Lower leg skin (tissue), 4 donors: ENCODE measurements around the gene KSR2. TPM values are rescaled to one million over a fixed set of nuclear protein-coding genes. Genes with fewer than 3 reads are reported as not detected.

Experiments used
- DNase-seq, 2 donors: peaks; one replicate each; pipeline ENCODE4 v3.0.0-alpha.2; 2019; ENCODE audit warnings: low spot score in 2 of 2
- H3K4me3 ChIP-seq: fragments of 200-600 bp; sonication (generic); 2 replicates; pipeline ENCODE4 v1.5.1; 2017; ENCODE audit warnings: mild to moderate bottlenecking, low read depth; ENCODE audit not compliant: poor library complexity, severe bottlenecking
- POLR2A ChIP-seq, 2 donors: fragments of 450-650 bp; IDR thresholded peaks; one replicate each; pipeline ENCODE4 v1.6.1; 2016 to 2017; ENCODE audit warnings: antibody characterized with exemption in 2 of 2, mild to moderate bottlenecking in 1 of 2, moderate library complexity in 1 of 2
- WGBS, 2 donors: methylation state at CpG; one replicate each; pipeline ENCODE4 v1.1.5; 2018; 5-methylcytosine and 5-hydroxymethylcytosine counted together
- intact Hi-C: fragments of 100-400 bp; cut with DNase I; formaldehyde crosslinking; loops from one replicate; pipeline ENCODE4 v1.15.0; 2023; ENCODE audit warnings: low total_unique reads
- total RNA-seq, 4 donors: library from RNA; depleted of rRNA; stranded (reverse); fragments of >200 nt; gene quantifications; one replicate each; pipeline ENCODE4 v1.1.0, GENCODE V29; 2016
- TF ChIP-seq, protein P1 (sequence below), 3 donors: fragments of 450-650 bp; IDR thresholded peaks; one replicate each; pipeline ENCODE4 v1.5.1; 2016; ENCODE audit warnings: antibody characterized with exemption in 3 of 3, mild to moderate bottlenecking in 3 of 3, moderate library complexity in 2 of 3

The KSR2 gene
- total RNA-seq, 4 donors from 2014 or later: 0.17 to 0.84 (median 0.35) TPM

DNA sequence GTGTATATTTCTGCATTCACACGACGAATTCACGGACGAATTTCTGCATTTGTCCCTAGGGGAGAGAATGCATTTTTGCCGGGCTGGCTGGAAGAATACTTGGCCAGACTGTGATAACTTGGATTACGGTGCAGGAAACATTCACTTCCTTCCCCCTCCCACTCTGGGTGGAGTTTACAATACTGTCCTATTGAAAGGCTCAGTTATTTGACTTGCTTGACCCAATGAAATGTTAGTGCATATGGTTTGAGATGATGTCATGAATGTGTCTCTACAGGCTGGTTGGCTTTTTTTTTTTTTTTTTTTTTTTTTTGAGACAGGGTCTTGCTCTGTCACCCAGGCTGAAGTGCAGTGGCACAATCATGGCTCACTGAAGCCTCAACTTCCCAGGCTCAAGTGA lies 516.7 kb downstream of the KSR2 start:
- intact Hi-C loops: no loop called here
- no peak overlapping the region for H3K4me3 ChIP-seq
- WGBS, 2 donors: 40 to 45% methylated on average over 6 of the region's 6 CpGs
- no peak for TF ChIP-seq POLR2A (IDR thresholded peaks at IDR 0.05)
- TF ChIP-seq, protein P1, sequence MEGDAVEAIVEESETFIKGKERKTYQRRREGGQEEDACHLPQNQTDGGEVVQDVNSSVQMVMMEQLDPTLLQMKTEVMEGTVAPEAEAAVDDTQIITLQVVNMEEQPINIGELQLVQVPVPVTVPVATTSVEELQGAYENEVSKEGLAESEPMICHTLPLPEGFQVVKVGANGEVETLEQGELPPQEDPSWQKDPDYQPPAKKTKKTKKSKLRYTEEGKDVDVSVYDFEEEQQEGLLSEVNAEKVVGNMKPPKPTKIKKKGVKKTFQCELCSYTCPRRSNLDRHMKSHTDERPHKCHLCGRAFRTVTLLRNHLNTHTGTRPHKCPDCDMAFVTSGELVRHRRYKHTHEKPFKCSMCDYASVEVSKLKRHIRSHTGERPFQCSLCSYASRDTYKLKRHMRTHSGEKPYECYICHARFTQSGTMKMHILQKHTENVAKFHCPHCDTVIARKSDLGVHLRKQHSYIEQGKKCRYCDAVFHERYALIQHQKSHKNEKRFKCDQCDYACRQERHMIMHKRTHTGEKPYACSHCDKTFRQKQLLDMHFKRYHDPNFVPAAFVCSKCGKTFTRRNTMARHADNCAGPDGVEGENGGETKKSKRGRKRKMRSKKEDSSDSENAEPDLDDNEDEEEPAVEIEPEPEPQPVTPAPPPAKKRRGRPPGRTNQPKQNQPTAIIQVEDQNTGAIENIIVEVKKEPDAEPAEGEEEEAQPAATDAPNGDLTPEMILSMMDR (IDR thresholded peaks at IDR 0.05): no peak
- no peak for DNase-seq

DNA sequence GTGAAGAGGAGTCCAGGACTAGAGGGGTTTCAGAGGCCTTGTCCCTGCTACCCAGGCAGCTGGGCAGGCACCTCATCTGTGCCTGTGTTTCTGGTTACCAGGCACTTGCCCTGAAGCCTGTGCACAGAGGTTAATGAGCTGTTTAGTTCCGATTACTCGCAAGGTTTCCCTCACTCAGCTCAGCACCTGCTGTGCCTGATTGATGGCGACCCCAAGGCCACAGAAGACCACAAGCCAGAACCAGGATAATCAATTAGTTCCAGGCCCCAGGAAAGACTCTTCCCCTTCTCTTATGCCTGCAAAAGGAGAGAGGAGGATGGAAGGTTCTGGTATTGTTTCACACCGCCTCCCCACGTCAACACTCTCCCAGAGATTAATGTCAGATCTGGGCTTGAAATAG lies 518.6 kb downstream of the KSR2 start:
- no peak for DNase-seq
- no peak overlapping the region for H3K4me3 ChIP-seq
- TF ChIP-seq, protein P1 (IDR thresholded peaks at IDR 0.05): no peak
- no peak for TF ChIP-seq POLR2A (IDR thresholded peaks at IDR 0.05)
- 63 to 65% methylated on average over 5 of the region's 5 CpGs for WGBS, 2 donors
- intact Hi-C loops: no loop called here

DNA sequence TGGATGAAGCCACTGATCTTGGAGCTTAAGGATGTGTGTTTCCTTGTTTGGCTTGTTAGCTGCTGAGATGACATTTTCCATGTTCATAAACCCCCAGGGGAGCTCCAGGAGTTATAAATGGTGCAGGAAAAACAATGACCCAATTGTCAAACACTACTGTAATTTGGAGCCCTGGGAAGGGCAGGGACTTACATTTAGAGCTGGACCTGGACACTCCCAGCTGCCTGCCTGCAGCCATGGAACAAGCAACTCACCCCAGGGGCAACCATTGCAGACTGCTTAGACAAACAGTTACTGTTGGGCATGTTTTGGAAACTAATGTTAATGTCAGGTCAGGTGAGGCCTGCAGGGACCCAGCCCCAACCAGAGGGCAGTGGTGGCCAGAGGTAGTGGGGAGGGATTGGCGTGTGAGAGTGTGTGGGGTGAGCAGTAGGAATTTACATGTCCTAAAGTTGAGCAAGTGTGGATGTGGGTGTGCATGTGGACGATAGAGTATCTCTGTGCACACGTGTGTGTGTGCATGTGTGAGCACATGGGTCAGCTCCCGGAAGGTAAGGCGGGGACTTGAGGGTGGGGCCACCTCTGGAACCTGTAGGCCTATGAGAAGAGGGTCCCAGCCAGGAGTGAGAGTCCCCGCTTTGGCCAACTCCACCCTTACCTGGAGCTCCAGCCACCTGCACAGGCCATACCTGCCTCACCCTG lies 521.0 kb downstream of the KSR2 start:
- DNase-seq: no peak
- no peak overlapping the region for H3K4me3 ChIP-seq
- TF ChIP-seq POLR2A (IDR thresholded peaks at IDR 0.05): no peak
- TF ChIP-seq, protein P1 (IDR thresholded peaks at IDR 0.05): no peak
- 80 to 81% methylated on average over 6 of the region's 6 CpGs for WGBS, 2 donors
- intact Hi-C loops: no loop called here

DNA sequence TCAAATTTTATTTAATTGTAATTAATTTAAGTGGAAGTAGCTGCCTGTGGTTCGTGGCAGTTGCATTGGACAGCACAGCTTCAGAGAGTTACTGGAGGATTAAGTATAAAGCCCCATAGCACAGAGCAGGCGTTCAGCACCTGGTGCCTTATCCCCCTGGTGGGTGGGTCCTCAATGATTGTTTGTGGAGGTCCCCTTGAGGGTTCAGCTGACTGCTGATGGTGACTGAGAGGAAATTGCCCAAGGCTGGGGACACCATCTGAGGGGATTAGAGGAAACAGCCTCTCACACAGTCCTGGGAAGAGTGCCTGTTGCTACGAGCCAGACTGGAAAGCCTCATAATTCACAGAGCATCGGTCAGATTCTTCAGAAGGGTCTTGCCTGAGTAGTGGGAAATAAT lies 524.0 kb downstream of the KSR2 start:
- TF ChIP-seq, protein P1 (IDR thresholded peaks at IDR 0.05): no peak
- no peak for TF ChIP-seq POLR2A (IDR thresholded peaks at IDR 0.05)
- intact Hi-C loops: no loop called here
- no peak for DNase-seq
- H3K4me3 ChIP-seq: no peak overlapping the region
- 37 to 54% methylated on average over 4 of the region's 4 CpGs for WGBS, 2 donors

DNA sequence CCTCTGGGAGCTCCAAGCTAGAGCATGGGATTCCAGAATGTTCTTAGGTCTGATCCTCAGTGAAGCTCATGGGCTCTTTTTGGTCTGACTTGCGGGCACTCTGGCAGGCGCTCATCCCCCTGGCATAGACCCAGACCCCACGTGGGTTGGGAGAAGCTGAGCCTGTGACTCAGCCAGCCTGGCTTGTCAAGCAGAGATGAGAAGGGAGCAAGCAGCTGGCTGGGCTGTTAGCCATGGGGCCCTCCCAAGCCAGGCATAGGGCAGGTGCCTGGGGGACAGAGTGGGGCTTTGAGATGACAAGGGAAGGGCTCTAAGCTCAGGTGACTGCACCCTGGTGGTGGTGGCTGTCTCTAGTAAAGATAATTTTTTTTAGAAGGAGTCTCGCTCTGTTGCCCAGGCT lies 527.0 kb downstream of the KSR2 start:
- DNase-seq: peak; percentile 18 to 86

More for the DNA sequence above, 527.0 kb downstream of the KSR2 start:
- 36 to 44% methylated on average over 4 of the region's 4 CpGs for WGBS, 2 donors
- intact Hi-C loops: no loop called here
- H3K4me3 ChIP-seq: no peak overlapping the region
- no peak for TF ChIP-seq POLR2A (IDR thresholded peaks at IDR 0.05)
- TF ChIP-seq, protein P1 (IDR thresholded peaks at IDR 0.05): no peak
